DOHH2 (cell line): ENCODE results near the gene HBD.

Experiments
- H3F3A ChIP-seq: fragments of 200-600 bp; sonication (generic), shearing (Covaris generic); 2 replicates; pipeline ENCODE4 v1.6.0; 2016; ENCODE audit warnings: antibody characterized with exemption, mild to moderate bottlenecking; ENCODE audit not compliant: control insufficient read depth, insufficient read depth
- H3K27ac ChIP-seq: fragments of 200-600 bp; sonication (generic); 2 replicates; pipeline ENCODE4 v1.5.1; 2014; ENCODE audit warnings: low read depth, mild to moderate bottlenecking, low read length, moderate library complexity
- H3K27me3 ChIP-seq: fragments of 200-600 bp; sonication (generic); 2 replicates; pipeline ENCODE4 v1.6.1; 2014; ENCODE audit warnings: mild to moderate bottlenecking, low read length, mixed read lengths; ENCODE audit not compliant: control insufficient read depth
- H3K36me3 ChIP-seq: fragments of 200-600 bp; sonication (generic); 2 replicates; pipeline ENCODE4 v1.6.1; 2014; ENCODE audit warnings: mild to moderate bottlenecking, low read length, moderate library complexity, mixed read lengths; ENCODE audit not compliant: control insufficient read depth
- H3K4me1 ChIP-seq: fragments of 200-600 bp; sonication (generic); 2 replicates; pipeline ENCODE4 v1.6.1; 2014; ENCODE audit warnings: mild to moderate bottlenecking, low read length, mixed read lengths; ENCODE audit not compliant: control insufficient read depth
- H3K4me2 ChIP-seq: fragments of 200-600 bp; sonication (generic); 2 replicates; pipeline ENCODE4 v1.6.0; 2014; ENCODE audit warnings: mild to moderate bottlenecking, low read length, moderate library complexity
- H3K4me3 ChIP-seq: fragments of 200-600 bp; sonication (generic); 2 replicates; pipeline ENCODE4 v1.5.1; 2014; ENCODE audit warnings: mild to moderate bottlenecking, low read length, mixed read lengths
- H3K79me2 ChIP-seq: fragments of 200-600 bp; sonication (generic); 2 replicates; pipeline ENCODE4 v1.6.1; 2014; ENCODE audit warnings: mild to moderate bottlenecking, low read length, mixed read lengths; ENCODE audit not compliant: control insufficient read depth
- H3K9me2 ChIP-seq: fragments of 200-600 bp; sonication (generic); replicated peaks from 2 replicates; pipeline ENCODE4 v1.6.1; 2014; ENCODE audit warnings: mild to moderate bottlenecking, low read length, mixed read lengths; ENCODE audit not compliant: control insufficient read depth
- H3K9me3 ChIP-seq: fragments of 200-600 bp; sonication (generic); 2 replicates; pipeline ENCODE4 v1.6.1; 2014; ENCODE audit warnings: antibody characterized with exemption, low read length, mixed read lengths; ENCODE audit not compliant: control insufficient read depth, insufficient read depth
- H4K20me1 ChIP-seq: fragments of 200-600 bp; sonication (generic); 2 replicates; pipeline ENCODE4 v1.6.0; 2014; ENCODE audit warnings: low read depth, mild to moderate bottlenecking, antibody characterized with exemption, low read length, moderate library complexity; ENCODE audit not compliant: control insufficient read depth, insufficient read depth
- CTCF ChIP-seq: fragments of 200-600 bp; sonication (generic); IDR thresholded peaks from one replicate; pipeline ENCODE4 v1.5.1; 2014; ENCODE audit warnings: antibody characterized with exemption, mild to moderate bottlenecking, low read depth, low read length; ENCODE audit not compliant: poor library complexity, severe bottlenecking
- EZH2phosphoT487 ChIP-seq: fragments of 200-600 bp; sonication (generic); IDR thresholded peaks from 2 replicates; pipeline ENCODE4 v1.6.1; 2017; ENCODE audit warnings: borderline replicate concordance, mild to moderate bottlenecking, antibody characterized with exemption, low read length, moderate library complexity, mixed read lengths

Gene HBD

GRCh38 chr11:5192738-5193137, 41.5 kb downstream of the HBD start:
- no peak overlapping the region for H3K4me3 ChIP-seq

GRCh38 chr11:5188201-5188600, 46.1 kb downstream of the HBD start:
- Histone ChIP-seq H3F3A (no peaks in the 10 kb centered on the region), H3K27me3 (no peaks in the 10 kb centered on the region), H3K9me3 (no peaks in the 10 kb centered on the region), H3K4me3 (no peak overlapping the region), H4K20me1 (no peaks in the 10 kb centered on the region), H3K36me3 (no peaks in the 10 kb centered on the region), H3K4me2 (no peak overlapping the region), H3K27ac (no peak overlapping the region), H3K4me1 (no peaks in the 10 kb centered on the region), H3K79me2 (no peaks in the 10 kb centered on the region), H3K9me2 (no peaks in the 10 kb centered on the region)
- no peak for TF ChIP-seq EZH2phosphoT487
- no peak for TF ChIP-seq CTCF

More at GRCh38 chr11:5192738-5193137, 41.5 kb downstream of the HBD start:
- Histone ChIP-seq H3K36me3 (no peaks in the 10 kb centered on the region), H3K27ac (no peak overlapping the region), H3K4me1 (no peaks in the 10 kb centered on the region), H3K27me3 (no peaks in the 10 kb centered on the region), H3K9me2 (no peaks in the 10 kb centered on the region), H3F3A (no peaks in the 10 kb centered on the region), H3K4me2 (no peak overlapping the region), H3K9me3 (no peaks in the 10 kb centered on the region), H3K79me2 (no peaks in the 10 kb centered on the region), H4K20me1 (no peaks in the 10 kb centered on the region)
- no peak for TF ChIP-seq EZH2phosphoT487
- TF ChIP-seq CTCF: no peak
